SK-N-SH (cell line): Measurements from ENCODE around the gene CST9.

Experiments used
- ELF1 ChIP-seq: IDR thresholded peaks from 2 replicates; pipeline ENCODE4 v1.4.0; 2012
- EP300 ChIP-seq, 2 experiments: IDR thresholded peaks; 2 replicates each; pipeline versions ENCODE4 v1.4.0 to v1.6.1; 2012; ENCODE audit warnings: borderline replicate concordance in 1 of 2, low read depth in 1 of 2, low read length in 1 of 2
- FOXJ3 ChIP-seq: sonication (generic); formaldehyde crosslinking; IDR thresholded peaks from 2 replicates; pipeline ENCODE4 v1.5.1; 2020; ENCODE audit warnings: mild to moderate bottlenecking, missing genetic modification reagents
- MXI1 ChIP-seq: IDR thresholded peaks from 2 replicates; pipeline ENCODE4 v1.6.1; 2012; ENCODE audit warnings: mild to moderate bottlenecking, low read depth, low read length, improper control_type of control experiment
- POLR2AphosphoS5 ChIP-seq: IDR thresholded peaks from 2 replicates; pipeline ENCODE4 v1.6.1; 2012; ENCODE audit warnings: low read depth, low read length
- RXRA ChIP-seq: IDR thresholded peaks from 2 replicates; pipeline ENCODE4 v1.4.0; 2012; ENCODE audit warnings: low read depth, mild to moderate bottlenecking, borderline replicate concordance
- SMC3 ChIP-seq: IDR thresholded peaks from 2 replicates; pipeline ENCODE4 v1.6.1; 2012; ENCODE audit warnings: low read depth, low read length, improper control_type of control experiment
- TAF1 ChIP-seq: IDR thresholded peaks from 2 replicates; pipeline ENCODE4 v1.6.1; 2012; ENCODE audit warnings: low read depth, mild to moderate bottlenecking, low read length, moderate library complexity, borderline replicate concordance
- YY1 ChIP-seq: IDR thresholded peaks from 2 replicates; pipeline ENCODE4 v1.4.0; 2012; ENCODE audit warnings: low read depth, mild to moderate bottlenecking
- TF ChIP-seq, protein P1 (sequence below): fragments of 200-600 bp; sonication (generic); IDR thresholded peaks from 2 replicates; pipeline ENCODE4 v1.6.1; 2017; ENCODE audit warnings: antibody characterized with exemption, mild to moderate bottlenecking, moderate library complexity
- TF ChIP-seq, protein P2 (sequence below): IDR thresholded peaks from 2 replicates; pipeline ENCODE4 v1.4.0; 2012; ENCODE audit warnings: low read depth
- TF ChIP-seq, protein P3 (sequence below): IDR thresholded peaks from 2 replicates; pipeline ENCODE4 v1.6.1; 2012; ENCODE audit warnings: mild to moderate bottlenecking, low read depth, low read length, moderate library complexity

DNA sequence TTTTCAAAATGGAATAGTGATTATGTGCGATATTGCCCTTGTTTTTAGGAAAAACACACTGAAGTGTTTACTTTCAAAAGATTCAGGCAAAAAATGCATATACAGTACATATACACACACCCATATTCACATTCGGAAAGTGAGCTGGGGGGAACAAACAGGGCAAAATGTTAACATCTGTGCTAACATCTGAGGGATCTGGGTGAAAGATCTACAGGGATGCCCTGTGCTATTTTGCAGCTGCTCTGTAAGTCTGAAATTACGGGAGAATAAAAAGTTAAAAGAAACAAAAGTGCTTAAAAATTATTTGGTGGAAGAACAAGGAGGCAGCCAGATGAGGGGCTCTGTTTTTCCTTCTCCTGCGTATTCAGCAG is 31.2 kb upstream of the CST9 start:
- TF ChIP-seq ELF1 (no peak), YY1 (no peak), FOXJ3 (CRISPR knock-in tag) (no peak), MXI1 (no peak), EP300 (IDR thresholded peaks at IDR 0.05; ENCODE audit: borderline replicate concordance in 1 of 2, low read depth in 1 of 2, low read length in 1 of 2) (no peak), TAF1 (no peak), SMC3 (no peak), POLR2AphosphoS5 (no peak), RXRA (no peak)
- TF ChIP-seq, protein P1, sequence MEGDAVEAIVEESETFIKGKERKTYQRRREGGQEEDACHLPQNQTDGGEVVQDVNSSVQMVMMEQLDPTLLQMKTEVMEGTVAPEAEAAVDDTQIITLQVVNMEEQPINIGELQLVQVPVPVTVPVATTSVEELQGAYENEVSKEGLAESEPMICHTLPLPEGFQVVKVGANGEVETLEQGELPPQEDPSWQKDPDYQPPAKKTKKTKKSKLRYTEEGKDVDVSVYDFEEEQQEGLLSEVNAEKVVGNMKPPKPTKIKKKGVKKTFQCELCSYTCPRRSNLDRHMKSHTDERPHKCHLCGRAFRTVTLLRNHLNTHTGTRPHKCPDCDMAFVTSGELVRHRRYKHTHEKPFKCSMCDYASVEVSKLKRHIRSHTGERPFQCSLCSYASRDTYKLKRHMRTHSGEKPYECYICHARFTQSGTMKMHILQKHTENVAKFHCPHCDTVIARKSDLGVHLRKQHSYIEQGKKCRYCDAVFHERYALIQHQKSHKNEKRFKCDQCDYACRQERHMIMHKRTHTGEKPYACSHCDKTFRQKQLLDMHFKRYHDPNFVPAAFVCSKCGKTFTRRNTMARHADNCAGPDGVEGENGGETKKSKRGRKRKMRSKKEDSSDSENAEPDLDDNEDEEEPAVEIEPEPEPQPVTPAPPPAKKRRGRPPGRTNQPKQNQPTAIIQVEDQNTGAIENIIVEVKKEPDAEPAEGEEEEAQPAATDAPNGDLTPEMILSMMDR = no peak
- TF ChIP-seq, protein P2, sequence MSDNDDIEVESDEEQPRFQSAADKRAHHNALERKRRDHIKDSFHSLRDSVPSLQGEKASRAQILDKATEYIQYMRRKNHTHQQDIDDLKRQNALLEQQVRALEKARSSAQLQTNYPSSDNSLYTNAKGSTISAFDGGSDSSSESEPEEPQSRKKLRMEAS = no peak
- TF ChIP-seq, protein P3, sequence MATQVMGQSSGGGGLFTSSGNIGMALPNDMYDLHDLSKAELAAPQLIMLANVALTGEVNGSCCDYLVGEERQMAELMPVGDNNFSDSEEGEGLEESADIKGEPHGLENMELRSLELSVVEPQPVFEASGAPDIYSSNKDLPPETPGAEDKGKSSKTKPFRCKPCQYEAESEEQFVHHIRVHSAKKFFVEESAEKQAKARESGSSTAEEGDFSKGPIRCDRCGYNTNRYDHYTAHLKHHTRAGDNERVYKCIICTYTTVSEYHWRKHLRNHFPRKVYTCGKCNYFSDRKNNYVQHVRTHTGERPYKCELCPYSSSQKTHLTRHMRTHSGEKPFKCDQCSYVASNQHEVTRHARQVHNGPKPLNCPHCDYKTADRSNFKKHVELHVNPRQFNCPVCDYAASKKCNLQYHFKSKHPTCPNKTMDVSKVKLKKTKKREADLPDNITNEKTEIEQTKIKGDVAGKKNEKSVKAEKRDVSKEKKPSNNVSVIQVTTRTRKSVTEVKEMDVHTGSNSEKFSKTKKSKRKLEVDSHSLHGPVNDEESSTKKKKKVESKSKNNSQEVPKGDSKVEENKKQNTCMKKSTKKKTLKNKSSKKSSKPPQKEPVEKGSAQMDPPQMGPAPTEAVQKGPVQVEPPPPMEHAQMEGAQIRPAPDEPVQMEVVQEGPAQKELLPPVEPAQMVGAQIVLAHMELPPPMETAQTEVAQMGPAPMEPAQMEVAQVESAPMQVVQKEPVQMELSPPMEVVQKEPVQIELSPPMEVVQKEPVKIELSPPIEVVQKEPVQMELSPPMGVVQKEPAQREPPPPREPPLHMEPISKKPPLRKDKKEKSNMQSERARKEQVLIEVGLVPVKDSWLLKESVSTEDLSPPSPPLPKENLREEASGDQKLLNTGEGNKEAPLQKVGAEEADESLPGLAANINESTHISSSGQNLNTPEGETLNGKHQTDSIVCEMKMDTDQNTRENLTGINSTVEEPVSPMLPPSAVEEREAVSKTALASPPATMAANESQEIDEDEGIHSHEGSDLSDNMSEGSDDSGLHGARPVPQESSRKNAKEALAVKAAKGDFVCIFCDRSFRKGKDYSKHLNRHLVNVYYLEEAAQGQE = no peak
